ENCODE data around the gene C1QC.

The C1QC gene

DNA sequence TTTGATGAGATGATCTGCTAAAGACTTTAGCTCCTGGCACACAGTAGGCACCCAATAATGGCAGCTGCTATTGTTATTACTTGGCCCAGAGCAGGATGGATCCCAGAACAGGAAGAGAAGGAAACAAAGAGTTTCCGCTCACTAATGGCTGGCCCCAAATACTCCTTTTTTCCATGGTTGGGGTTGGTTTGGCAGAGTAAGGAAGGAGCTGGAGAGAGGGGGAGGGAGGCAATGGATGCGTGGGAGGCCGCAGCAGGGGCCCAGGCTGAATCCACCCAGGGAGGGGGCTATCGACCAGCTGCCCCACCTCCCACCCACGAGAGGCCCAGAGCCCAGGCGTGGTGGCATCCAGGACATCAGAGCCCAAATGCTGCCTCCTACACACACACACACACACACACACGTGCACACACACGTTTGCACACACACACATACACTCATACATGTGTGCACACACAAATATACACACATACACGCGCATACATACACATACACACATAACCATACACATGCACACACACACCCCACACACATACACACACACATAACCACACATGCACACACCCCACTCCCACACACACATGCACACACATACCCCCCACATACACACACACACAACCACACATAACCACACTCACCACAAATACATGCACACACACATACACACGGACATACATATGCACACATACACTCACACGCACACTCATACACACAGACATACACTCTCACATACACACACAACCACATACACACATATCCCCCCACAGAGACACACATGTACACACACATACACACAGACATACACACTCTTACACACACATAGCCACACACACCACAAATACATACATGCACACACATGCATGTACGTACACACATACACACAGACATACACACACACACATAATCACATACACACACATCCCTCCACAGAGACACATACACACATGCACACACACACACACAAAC lies 34.8 kb downstream of the C1QC start:
- no peak for DNase-seq (ENCODE audit: low read depth in 4 of 4, low spot score in 1 of 4)

DNA sequence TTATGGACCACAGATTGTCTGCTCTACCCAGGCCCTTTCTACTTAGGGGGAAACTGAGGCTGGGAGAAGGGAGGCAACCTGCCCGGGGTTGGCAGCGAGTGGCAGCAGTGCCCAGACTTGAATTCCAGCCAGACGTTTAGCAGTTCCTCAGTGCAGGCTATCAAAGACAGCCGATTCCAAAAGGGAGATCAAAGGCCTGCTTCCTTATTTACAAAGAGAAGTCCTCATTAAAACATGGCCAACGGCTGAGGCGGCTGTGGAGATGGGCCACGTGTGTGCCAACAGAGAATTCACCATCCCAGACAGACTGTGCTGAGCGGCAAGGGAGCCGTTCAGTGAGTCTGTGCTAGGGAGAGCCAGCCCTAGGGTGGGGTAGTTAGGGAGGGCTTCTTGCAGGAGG lies 37.3 kb downstream of the C1QC start:
- no peak for DNase-seq (ENCODE audit: low read depth in 4 of 4, low spot score in 1 of 4)

- DNase-seq (ENCODE audit: low read depth in 4 of 4, low spot score in 1 of 4), result no peak
Observed at GRCh38 chr1:22681556-22682276, 38.3 kb downstream of the C1QC start.

DNA sequence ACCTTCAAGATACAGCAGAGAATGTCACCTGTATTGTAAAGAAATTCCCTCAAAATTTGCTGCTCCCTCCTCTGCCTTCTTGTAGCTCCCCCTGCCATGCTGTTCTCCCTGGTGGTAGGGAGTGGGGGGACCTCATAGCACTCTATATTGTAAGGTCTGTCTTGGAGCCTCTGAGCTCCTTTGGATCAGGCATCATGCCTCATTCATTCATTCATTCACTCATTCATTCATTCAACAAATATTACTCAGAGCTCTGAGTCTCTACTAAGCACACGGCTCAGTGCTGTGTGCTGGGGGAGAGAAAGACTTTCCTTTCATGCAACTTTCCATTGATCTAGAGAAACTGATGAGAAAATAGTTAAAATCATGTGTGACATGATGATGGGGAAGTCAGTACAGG lies 40.1 kb downstream of the C1QC start:
- no peak for DNase-seq (ENCODE audit: low read depth in 4 of 4, low spot score in 1 of 4)

DNA sequence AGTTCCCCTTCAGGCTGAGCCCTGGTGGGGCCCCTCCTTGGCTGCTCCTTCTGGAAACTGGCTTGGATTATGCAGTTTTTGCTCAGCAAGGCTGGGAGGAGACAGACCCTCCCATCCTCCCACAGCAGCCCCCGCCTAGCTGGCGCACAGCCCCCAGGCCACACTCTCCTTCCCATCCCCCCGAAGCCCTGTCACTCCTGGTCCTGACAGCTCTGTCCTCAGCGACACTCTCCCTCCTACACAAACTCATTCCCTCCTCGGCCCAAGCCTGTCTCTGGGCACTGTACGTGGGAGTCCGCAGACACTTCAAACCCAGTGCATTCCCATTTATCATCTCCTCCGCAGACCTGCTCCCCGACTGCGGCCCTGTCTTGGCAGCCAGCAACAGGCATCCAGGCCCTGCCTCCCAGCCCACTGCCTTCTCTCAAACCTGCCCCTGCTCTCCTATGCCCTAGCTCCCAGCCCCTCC lies 42.2 kb downstream of the C1QC start:
- DNase-seq (ENCODE audit: low read depth in 4 of 4, low spot score in 1 of 4), result no peak

GRCh38 chr1:22687191-22687590 lies 43.8 kb downstream of the C1QC start:
- no peak for DNase-seq (ENCODE audit: low read depth in 4 of 4, low spot score in 1 of 4)

- DNase-seq (ENCODE audit: low read depth in 4 of 4, low spot score in 1 of 4), result no peak
Observed at GRCh38 chr1:22688466-22688865, 45.0 kb downstream of the C1QC start.

GRCh38 chr1:22689505-22689904 lies 46.1 kb downstream of the C1QC start:
- no peak for DNase-seq (ENCODE audit: low read depth in 4 of 4, low spot score in 1 of 4)

DNA sequence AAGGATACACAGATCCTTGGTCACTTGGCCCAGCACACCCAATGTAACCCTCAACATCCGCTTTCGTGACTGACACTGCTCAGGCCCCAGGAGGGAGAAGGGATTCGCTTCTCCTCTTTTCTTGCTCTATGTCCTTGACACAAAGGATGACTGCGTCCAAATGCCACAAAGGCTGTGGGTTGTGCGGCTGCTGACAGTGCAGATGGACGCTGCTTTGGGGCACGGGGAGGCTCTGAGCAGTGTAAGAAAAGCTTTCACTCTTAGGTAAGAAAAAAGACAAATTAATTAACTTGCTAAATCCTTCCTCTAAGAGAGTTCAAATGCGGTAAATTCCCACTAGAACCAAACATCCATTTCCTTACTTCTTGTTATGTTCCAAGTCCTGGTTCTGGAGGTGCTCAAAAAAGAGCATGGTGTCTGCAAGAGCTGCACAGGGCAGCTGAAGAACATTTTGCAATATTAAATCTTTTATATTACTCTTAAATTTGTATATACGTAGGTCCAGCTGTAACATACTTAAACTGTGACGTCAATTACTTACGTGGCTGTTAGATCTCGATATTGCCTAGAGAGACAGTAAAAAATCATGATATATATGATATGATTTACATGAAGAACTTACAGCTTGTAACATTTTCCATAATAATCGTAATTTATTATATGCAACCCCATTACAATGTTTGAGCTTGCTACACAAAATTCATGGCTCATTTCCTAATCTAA lies 47.8 kb downstream of the C1QC start:
- no peak for DNase-seq (ENCODE audit: low read depth in 4 of 4, low spot score in 1 of 4)

DNA sequence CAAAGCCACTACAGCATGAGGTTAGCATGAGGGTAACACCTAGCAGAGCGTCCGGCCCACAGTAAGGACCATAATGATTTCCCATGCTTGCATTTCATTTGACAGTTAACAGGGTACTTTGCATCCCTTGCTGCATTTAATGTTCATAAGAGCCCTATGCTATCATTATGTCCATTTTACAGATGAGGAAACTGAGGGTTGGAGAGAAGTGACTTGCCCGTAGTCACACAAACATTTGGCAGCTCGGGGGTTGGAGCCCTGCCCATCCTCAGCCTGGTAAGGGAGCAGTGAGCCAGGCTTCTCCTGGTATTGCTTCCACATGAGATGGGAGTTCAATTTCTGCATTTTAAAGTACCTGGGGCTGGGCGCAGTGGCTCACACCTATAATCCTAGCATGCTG lies 50.7 kb downstream of the C1QC start:
- no peak for DNase-seq (ENCODE audit: low read depth in 4 of 4, low spot score in 1 of 4)

DNA sequence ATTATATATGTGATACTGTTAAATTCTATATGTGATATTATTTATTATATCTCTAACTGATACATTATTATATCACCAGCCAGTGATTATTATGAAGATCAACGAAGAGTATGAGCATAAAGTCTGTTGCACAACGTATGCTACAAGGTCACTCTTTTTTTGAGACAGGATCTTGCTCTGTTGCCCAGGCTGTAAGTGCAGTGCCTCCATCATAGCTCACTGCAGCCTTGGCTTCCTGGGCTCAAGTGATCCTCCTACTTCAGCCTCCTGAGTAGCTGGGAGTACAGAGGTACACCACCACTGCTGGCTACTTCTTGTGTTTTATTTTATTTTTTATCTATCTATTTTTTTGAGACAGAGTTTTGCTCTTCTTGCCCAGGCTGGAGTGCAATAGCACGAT lies 53.2 kb downstream of the C1QC start:
- no peak for DNase-seq (ENCODE audit: low read depth in 4 of 4, low spot score in 1 of 4)

Data from stimulated activated CD4-positive, alpha-beta T cell treated with anti-CD3 and anti-CD28 coated beads, Interleukin-1b, Interleukin-23, amount 100 ng/mL, for 24 hours (primary cell).